ENCODE data around the gene PROP1.
"Not testable (repeated sequence)": the region's sequence is repeated elsewhere in the genome, so short reads cannot be mapped to it uniquely, and the experiment has no call there.

The PROP1 gene

DNA sequence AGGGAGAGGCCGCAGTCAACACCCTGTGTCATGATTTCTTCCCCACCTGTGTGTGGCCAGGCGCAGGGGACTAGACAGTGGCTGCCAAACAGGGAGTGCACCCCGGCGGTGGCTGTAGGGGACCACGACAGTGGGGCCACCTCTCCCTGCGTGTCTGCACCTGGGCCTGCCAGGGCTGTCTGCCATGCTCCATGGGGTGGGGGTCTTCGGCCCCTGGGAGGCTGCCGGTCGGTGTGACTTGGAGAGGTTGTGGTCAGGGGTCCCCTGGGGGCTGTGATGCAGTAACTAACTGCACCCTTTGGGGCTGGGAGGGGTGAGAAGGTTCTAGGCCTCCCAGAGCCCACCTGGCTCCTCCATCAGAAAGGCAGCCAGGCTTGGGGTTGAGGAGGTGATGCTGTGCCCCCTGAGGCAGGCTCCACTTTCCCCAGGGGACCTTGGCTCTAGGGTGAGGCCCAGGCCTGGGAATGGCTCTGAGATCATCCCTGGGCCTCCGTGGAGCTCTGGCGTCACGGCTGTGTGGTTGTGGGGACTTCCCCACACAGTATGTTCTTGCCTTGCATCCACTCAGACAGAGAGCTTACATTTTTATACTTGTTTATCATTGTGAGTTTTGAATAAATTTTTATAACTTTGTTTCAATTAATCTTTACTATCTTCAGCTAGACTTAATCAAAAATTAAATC lies 50.3 kb downstream of the PROP1 start:
- DNase-seq (ENCODE audit: low read depth in 2 of 2) = peak in 1 of 2 donors; percentile 17

DNA sequence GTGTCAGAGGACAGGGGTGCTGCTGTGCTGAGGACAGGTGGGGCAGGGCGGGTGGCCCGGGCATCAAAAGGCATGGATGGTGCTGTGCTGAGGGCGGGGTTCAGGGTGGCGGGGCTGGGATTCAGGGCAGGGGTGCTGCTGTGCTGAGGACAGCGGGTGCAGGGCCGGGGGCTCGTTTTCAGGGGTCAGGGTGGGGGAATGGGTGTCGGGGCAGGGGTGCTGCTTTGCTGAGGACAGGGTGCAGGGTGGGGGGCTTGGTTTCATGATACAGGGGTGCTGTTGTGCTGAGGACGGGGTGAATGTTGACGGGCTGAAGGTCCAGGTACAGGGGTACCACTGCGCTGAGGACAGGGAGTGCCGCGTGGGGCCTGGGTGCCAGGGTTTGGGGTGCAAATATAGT lies 50.9 kb downstream of the PROP1 start:
- DNase-seq (ENCODE audit: low read depth in 2 of 2) = not testable (repeated sequence)

DNA sequence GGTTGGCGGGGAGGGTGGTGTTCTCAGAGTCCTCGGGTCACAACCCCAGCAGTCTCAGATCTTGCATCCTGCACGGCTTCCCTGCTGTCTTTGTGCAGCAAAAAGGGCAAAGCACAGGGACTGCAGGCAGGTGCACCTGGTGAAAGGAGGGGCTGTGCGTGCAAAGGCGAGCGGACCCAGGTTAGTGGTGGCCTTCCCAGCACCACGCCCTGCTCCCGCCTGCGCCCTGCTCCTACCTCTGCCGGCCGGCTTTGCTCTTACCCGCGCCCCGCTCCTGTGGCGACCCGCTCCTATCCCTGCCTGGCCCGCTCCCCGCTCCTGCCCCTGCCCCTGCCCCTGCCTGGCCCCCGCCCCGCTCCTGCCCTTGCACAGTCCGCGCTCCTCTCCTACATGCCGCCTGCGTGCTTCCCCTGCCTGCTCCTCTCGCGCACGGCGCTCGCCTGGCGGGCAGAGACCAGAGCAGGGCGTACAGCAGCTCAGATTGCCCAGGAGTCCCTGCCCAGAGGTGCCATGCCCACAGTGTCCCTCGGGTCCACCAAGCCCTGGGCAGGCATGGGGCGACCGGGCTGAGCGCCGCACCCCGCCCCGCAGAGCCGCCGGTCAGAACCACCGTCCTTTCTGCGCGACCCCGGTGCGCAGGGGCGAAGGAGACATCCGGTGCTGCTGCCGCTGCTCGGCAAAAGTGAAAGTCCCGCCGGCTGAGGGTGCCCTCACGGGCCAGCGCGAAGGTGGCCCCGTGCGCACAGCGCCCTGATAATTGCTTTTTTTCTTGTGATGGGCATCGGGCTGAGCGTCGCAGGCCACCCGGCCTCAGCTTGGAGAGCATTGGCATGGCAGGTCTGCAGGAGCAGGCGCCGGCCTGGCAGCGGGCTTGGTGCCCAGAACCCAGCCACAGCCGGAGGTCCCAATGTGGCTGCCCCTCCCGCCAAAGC lies 52.0 kb downstream of the PROP1 start:
- peak in 1 of 2 donors; percentile 30 for DNase-seq (ENCODE audit: low read depth in 2 of 2)

DNA sequence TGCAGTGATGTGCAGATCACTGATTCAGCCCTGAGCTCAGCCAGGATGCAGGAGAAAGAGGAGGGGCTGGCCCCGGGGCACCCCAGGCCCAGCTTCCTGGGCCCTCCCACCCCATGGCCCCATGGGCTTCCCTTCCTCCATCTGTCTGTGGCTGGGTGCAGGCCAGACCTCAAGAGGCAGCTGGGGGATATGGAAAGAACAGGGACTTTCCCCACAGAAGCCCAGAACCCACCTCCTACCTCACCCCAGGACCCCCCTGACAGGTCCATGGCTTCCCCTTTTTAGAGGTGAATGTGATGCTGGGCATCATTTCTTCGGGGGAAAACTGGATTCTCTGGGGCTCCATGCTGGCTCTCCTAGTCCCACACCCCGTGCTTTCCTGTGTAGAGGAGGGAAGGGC lies 53.1 kb downstream of the PROP1 start:
- not testable (repeated sequence) for DNase-seq (ENCODE audit: low read depth in 2 of 2)

Measured in stimulated activated CD8-positive, alpha-beta memory T cell treated with anti-CD3 and anti-CD28 coated beads, Interleukin-2, amount 100 ng/mL, for 48 hours (primary cell).